ENCODE measurements around the gene EPPIN. TPM values are rescaled to one million over a fixed set of nuclear protein-coding genes. Genes with fewer than 3 reads are reported as not detected.

EPPIN gene
- total and polyA plus RNA-seq, 2 donors (not counting 1 experiment from before 2014, with no cell fraction given), result not detected

DNA sequence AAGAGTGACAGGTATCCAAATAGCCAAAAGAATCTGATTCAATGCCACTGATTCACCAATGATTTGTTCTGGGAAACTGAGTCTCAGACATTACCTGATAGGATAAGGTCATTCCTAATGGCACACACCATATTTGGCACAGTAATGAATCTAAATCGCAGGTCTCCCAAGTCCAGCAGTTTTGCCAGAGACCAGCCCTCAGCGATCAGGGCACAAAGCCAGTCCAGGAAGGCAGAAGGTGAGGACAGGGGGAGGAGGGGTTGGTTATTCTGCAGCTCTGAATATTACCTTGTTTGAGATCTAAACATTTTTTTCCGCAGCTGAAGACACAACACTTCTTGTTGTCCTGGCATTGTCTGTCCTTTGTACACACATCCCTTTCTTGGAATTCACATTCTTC lies 1.9 kb downstream of the EPPIN start:
- ATAC-seq (ENCODE audit: low read depth) (no peak), DNase-seq (no peak)
- no peaks in the 10 kb centered on the region for H3K36me3 ChIP-seq (replicated peaks in 1 of 2; ENCODE audit: control extremely low read depth in 1 of 2, control insufficient read depth in 1 of 2, extremely low read depth in 1 of 2, insufficient read depth in 2 of 2, low read length in 1 of 2)
- H3K79me2 ChIP-seq (ENCODE audit: control insufficient read depth, insufficient read depth, low read length), result no peaks in the 10 kb centered on the region
- Mint-ChIP-seq H3K4me3 (no peak overlapping the region), H3K4me1 (no peaks in the 10 kb centered on the region), H3K27ac (no peak overlapping the region), H3K9me3 (ENCODE audit: insufficient read depth) (peaks cover 8% of the 10 kb centered on the region), H3K27me3 (peaks cover 77% of the 10 kb centered on the region)
- intact Hi-C loops (cut with micrococcal nuclease), result no loop called here
- H3K4me2 ChIP-seq (replicated peaks; ENCODE audit: low read depth, low read length, poor library complexity, severe bottlenecking), result no peak overlapping the region
- POLR2A ChIA-PET, result no interaction called here
- no peak overlapping the region for H3K27ac ChIP-seq (ENCODE audit: low read length in 2 of 2)
- CTCF ChIA-PET, result no interaction called here
- H4K20me1 ChIP-seq (ENCODE audit: control insufficient read depth, insufficient read depth, low read length, poor library complexity, severe bottlenecking), result no peaks in the 10 kb centered on the region
- H3K9me3 ChIP-seq (ENCODE audit: control extremely low read depth in 1 of 3, control insufficient read depth in 2 of 3, insufficient read depth in 1 of 3, low read length in 2 of 3), result no peaks in the 10 kb centered on the region
- peaks cover 0 to 5% (median 3%) of the 10 kb centered on the region in 4 experiments for H3K27me3 ChIP-seq (replicated peaks in 1 of 4; ENCODE audit: control extremely low read depth in 1 of 4, control insufficient read depth in 3 of 4, insufficient read depth in 4 of 4, low read length in 3 of 4)
- no peaks in the 10 kb centered on the region for H3K4me1 ChIP-seq (ENCODE audit: control insufficient read depth in 2 of 2, insufficient read depth in 2 of 2, low read length in 2 of 2)
- H3K9ac ChIP-seq (ENCODE audit: low read length), result no peak overlapping the region
- H3K4me3 ChIP-seq (ENCODE audit: control extremely low read depth in 1 of 5, extremely low read depth in 1 of 5, insufficient read depth in 1 of 5, low read depth in 2 of 5, low read length in 4 of 5), result no peak overlapping the region
- H2AFZ ChIP-seq (ENCODE audit: insufficient read depth, low read depth, low read length, poor library complexity, severe bottlenecking), result no peak overlapping the region
- TF ChIP-seq EZH2 (IDR thresholded peaks at IDR 0.05; ENCODE audit: borderline replicate concordance, insufficient read depth, low read depth, low read length, poor library complexity, severe bottlenecking), result no peak
- TF ChIP-seq, protein P1, sequence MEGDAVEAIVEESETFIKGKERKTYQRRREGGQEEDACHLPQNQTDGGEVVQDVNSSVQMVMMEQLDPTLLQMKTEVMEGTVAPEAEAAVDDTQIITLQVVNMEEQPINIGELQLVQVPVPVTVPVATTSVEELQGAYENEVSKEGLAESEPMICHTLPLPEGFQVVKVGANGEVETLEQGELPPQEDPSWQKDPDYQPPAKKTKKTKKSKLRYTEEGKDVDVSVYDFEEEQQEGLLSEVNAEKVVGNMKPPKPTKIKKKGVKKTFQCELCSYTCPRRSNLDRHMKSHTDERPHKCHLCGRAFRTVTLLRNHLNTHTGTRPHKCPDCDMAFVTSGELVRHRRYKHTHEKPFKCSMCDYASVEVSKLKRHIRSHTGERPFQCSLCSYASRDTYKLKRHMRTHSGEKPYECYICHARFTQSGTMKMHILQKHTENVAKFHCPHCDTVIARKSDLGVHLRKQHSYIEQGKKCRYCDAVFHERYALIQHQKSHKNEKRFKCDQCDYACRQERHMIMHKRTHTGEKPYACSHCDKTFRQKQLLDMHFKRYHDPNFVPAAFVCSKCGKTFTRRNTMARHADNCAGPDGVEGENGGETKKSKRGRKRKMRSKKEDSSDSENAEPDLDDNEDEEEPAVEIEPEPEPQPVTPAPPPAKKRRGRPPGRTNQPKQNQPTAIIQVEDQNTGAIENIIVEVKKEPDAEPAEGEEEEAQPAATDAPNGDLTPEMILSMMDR (IDR thresholded peaks at IDR 0.05), result no peak
- 73% methylated on average over 2 of the region's 3 CpGs for WGBS (ENCODE audit: insufficient coverage)

DNA sequence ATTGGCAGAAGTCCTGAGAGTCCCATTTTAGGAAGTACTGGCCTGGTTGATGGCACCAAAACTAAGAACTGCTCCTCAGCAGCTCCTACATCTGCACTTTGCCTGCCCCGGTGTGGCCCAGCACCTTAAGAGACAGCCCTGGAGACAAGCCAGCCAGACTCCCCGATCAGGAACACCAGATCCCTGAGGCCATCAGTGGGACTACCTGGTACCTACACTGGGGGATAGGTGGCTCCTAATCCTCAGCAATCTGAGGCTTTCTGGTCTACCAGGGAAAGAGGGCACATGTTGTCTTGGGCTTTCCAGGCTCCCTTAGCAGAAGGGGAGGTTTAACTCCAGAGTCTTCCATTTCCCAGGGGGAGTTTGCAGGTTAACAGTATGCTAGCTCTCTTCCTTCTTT lies 7.8 kb downstream of the EPPIN start, which contains the start of gene WFDC6:
TSS of gene WFDC6 (minus strand) at position 101 of the 400 bp plus-strand sequence. CDS start at position 26, 75 bp downstream.
- H4K20me1 ChIP-seq (ENCODE audit: control insufficient read depth, insufficient read depth, low read length, poor library complexity, severe bottlenecking), result no peaks in the 10 kb centered on the region
- 95% methylated on average over 2 of the region's 2 CpGs for WGBS (ENCODE audit: insufficient coverage)
- Mint-ChIP-seq H3K27me3 (peaks cover 50% of the 10 kb centered on the region), H3K27ac (no peak within 1 kb of the TSS), H3K4me3 (no peak within 1 kb of the TSS), H3K4me1 (no peaks in the 10 kb centered on the region), H3K9me3 (ENCODE audit: insufficient read depth) (no peaks in the 10 kb centered on the region)
- H3K27me3 ChIP-seq (replicated peaks in 1 of 4; ENCODE audit: control extremely low read depth in 1 of 4, control insufficient read depth in 3 of 4, insufficient read depth in 4 of 4, low read length in 3 of 4), result peaks cover 0 to 20% (median 13%) of the 10 kb centered on the region in 4 experiments
- H3K9ac ChIP-seq (ENCODE audit: low read length), result no peak within 1 kb of the TSS
- ChIA-PET CTCF (no interaction called here), POLR2A (no interaction called here)
- ATAC-seq (ENCODE audit: low read depth), result no peak
- TF ChIP-seq, protein P1 (IDR thresholded peaks at IDR 0.05), result no peak
- no peak for TF ChIP-seq EZH2 (IDR thresholded peaks at IDR 0.05; ENCODE audit: borderline replicate concordance, insufficient read depth, low read depth, low read length, poor library complexity, severe bottlenecking)
- no peak for DNase-seq
- H2AFZ ChIP-seq (ENCODE audit: insufficient read depth, low read depth, low read length, poor library complexity, severe bottlenecking), result no peak within 1 kb of the TSS
- no peak within 1 kb of the TSS for H3K4me2 ChIP-seq (replicated peaks; ENCODE audit: low read depth, low read length, poor library complexity, severe bottlenecking)
- no peaks in the 10 kb centered on the region for H3K36me3 ChIP-seq (replicated peaks in 1 of 2; ENCODE audit: control extremely low read depth in 1 of 2, control insufficient read depth in 1 of 2, extremely low read depth in 1 of 2, insufficient read depth in 2 of 2, low read length in 1 of 2)
- no peaks in the 10 kb centered on the region for H3K9me3 ChIP-seq (ENCODE audit: control extremely low read depth in 1 of 3, control insufficient read depth in 2 of 3, insufficient read depth in 1 of 3, low read length in 2 of 3)
- no peak within 1 kb of the TSS for H3K27ac ChIP-seq (ENCODE audit: low read length in 2 of 2)
- no peaks in the 10 kb centered on the region for H3K4me1 ChIP-seq (ENCODE audit: control insufficient read depth in 2 of 2, insufficient read depth in 2 of 2, low read length in 2 of 2)
- no peaks in the 10 kb centered on the region for H3K79me2 ChIP-seq (ENCODE audit: control insufficient read depth, insufficient read depth, low read length)
- H3K4me3 ChIP-seq (ENCODE audit: control extremely low read depth in 1 of 5, extremely low read depth in 1 of 5, insufficient read depth in 1 of 5, low read depth in 2 of 5, low read length in 4 of 5), result no peak within 1 kb of the TSS
- intact Hi-C loops (cut with micrococcal nuclease), result no loop called here

Data from B cell (primary cell).